Keratinocyte (primary cell): ENCODE measurements around the gene RNF144B.
"Not testable (repeated sequence)": the region's sequence is repeated elsewhere in the genome, so short reads cannot be mapped to it uniquely, and the experiment has no call there.

Experiments used
- CTCF ChIP-seq, 3 experiments: IDR thresholded peaks in 1 of 3; conservative IDR thresholded peaks in 1 of 3; optimal IDR thresholded peaks in 1 of 3; 2 replicates in 2 of 3; 3 replicates in 1 of 3; pipeline versions ENCODE3 to v1.5.1; 2011; ENCODE audit warnings: low read length in 3 of 3, mild to moderate bottlenecking in 3 of 3, moderate library complexity in 2 of 3, control low read depth in 1 of 3, inconsistent platforms in 1 of 3; ENCODE audit not compliant: insufficient read depth in 2 of 3; ENCODE audit errors: extremely low read depth in 1 of 3
- EZH2 ChIP-seq: IDR thresholded peaks from one replicate; pipeline ENCODE4 v1.6.1; 2012; ENCODE audit warnings: inconsistent platforms, mild to moderate bottlenecking, low read length, moderate library complexity

GRCh38 chr6:18409602-18410001 lies 22.5 kb downstream of the RNF144B start:
- TF ChIP-seq CTCF (optimal IDR thresholded peaks at IDR 0.05 in 1 of 3, IDR thresholded peaks at IDR 0.05 in 1 of 3, conservative IDR thresholded peaks at IDR 0.05 in 1 of 3; ENCODE audit: extremely low read depth in 1 of 3, insufficient read depth in 2 of 3, low read length in 3 of 3); EZH2: not testable (repeated sequence)
